Right hindlimb (tissue), 1 donor: ENCODE measurements around the gene PHC2.
"Not testable (repeated sequence)": the region's sequence is repeated elsewhere in the genome, so short reads cannot be mapped to it uniquely, and the experiment has no call there.

Experiments used
- DNase-seq: peaks from one replicate; pipeline ENCODE4 v3.0.0-alpha.2; 2018

The PHC2 gene

GRCh38 chr1:33327587-33328325, 103.1 kb downstream of the PHC2 start:
- DNase-seq: no peak

- no peak for DNase-seq
Measured at GRCh38 chr1:33326785-33327184, 104.1 kb downstream of the PHC2 start.

GRCh38 chr1:33324677-33325575, 106.0 kb downstream of the PHC2 start:
- DNase-seq: no peak

DNA sequence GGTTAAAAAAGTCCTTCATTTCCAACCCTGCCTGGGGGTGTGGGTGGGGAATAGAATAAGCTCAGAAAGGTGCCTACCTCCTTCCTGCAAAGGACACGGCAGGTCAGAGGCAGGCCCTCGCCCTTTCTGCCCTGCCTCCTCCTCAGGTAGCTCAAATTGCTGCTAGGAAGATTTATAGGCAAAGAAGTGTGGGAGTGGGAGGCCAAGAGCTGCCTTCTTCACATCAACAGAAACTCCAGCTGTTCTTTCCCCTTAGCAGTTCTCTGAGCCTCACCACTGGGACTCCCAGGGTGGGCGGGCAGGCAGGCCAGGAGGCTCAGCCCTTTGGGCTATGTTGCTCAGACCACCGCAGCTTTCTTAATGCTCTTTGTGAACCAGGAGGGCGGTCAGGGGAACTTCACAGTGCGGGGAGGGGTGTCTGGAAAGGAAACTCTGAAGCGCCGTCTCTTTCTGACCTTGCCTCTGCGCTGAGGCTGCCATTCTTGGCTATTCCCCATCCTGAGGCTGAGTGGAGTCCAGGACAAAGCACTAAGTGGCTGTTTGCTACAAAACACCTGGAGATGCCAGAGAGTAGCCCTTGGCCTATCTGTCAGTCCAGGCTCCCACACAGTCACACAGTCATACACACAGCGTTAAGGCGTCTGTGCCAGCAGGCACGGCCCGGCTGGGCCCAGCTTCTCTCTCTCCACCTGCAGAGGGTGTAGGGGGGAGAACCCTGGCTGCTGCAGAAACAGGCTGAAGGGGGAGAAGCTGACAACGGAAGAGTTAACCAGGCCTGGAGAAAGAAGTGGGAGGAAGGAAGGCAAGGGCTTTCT, 107.0 kb downstream of the PHC2 start:
- no peak for DNase-seq

DNA sequence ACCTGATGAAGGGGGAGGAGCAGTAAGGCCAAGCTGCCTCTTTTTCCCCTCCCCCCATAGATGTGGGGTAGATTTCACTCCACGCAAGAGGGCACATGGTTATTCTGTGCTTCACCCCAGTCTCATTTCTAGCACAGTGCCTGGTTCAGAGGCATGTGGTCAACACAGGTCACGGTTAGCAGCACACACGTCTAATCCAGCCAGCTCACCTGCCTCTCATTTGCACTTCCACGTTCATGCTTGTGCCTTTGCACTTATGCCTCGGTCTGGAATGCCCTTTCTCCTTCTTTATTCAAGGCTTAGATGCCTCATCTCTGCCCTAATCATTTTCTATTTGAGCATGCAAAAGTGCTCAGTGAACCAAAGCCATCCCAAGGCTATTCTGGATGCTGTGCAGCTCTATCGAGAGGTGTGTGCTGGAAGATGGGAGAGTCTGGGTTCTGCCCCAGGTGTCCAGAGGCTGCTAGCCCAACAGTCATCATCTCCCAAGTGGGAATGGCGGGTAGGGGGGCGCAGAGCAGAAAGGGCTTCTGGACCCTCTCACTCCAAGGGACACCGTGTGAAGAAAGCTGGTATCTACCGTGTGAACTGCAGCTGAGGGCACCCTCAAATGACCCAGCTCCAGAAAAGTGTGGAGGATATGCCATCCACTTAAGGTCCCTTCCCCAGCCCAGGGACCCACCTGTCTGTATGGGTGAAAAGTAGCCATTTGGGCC, 107.9 kb downstream of the PHC2 start:
- no peak for DNase-seq

DNA sequence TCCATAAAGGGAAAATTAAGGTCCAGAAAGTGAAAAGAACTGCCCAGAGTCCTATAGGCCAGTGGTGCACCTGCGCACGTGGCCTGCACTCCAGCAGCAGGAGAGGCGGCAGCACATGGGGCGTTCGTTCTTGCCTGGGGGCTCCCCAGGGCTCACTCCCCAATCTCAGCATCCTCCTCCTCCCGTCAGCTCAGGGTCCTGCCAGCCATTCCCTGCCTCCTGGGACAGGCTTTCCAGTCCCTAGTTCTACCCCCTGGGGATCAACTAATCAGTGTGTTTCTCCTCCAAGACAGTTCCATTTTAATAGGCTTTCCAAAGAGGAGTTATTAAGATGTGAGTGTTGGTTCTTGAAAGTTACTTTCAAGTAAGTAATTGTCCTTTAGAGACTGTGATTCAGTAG, 108.8 kb downstream of the PHC2 start:
- no peak for DNase-seq

GRCh38 chr1:33321178-33321577, 109.7 kb downstream of the PHC2 start:
- DNase-seq: no peak

DNA sequence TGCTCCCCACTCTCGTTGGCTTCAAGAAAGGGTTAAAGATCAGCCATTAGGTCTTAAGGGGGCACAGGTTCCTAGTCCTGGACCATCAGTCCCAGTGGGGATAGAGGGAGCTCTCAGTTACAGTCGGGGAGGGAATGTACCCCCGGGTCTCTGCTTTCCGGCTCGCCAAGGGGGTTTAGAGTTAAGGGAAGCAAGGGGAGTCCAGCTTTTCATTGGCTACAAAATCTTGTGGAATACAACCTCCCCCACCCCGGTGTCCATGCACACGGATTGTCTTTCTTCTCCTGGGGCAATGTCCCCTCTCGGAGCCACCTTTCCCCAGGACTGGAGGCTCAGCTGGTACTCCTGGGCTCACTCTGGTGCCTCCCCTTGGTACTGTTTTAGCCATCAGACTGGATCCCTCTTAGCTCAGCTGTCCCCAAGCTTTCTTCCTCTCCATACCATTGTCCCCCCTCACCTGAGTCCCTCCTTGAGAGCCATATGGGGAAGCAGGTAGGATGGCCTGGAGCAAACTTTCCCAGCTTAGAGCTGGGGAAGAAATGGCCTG, 110.2 kb downstream of the PHC2 start, which contains the start of gene A3GALT2:
A3GALT2 (minus strand) TSS at position 480 of the 547 bp plus-strand sequence; CDS start at position 480, 0 bp downstream.
- DNase-seq: no peak

DNA sequence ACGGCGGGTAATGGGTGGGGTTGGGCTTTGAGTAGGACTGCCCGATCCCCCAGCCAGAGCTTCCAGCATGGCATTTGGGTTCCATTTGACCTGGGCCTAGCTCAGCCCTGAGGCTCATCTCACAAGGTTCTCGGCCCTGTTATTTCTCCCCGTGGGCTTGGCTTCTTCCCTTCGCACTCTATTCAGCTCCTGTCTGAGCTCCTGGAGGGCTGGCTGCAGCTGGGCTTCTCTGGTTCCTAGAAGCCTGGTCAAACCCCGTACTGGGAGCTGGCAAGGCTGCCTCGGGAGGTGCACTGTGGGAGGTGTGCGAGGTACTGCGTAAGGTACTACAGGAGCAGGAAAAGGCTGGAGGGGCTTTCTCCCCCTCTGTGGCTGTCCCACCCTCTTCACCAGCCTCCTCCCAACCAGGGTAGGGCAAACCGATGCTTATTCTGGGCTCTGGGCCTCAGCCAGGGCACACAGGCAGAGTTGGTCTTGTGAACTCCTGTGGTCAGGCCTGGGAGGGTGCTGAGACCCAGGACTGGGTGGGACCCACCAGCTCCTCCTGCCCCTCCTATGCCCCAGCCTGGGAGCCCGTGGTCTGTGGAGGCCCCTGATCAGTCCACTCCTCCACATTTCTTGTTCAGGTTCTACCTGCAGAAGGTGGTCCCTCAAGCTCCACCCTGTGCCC, 110.8 kb downstream of the PHC2 start:
- no peak for DNase-seq

DNA sequence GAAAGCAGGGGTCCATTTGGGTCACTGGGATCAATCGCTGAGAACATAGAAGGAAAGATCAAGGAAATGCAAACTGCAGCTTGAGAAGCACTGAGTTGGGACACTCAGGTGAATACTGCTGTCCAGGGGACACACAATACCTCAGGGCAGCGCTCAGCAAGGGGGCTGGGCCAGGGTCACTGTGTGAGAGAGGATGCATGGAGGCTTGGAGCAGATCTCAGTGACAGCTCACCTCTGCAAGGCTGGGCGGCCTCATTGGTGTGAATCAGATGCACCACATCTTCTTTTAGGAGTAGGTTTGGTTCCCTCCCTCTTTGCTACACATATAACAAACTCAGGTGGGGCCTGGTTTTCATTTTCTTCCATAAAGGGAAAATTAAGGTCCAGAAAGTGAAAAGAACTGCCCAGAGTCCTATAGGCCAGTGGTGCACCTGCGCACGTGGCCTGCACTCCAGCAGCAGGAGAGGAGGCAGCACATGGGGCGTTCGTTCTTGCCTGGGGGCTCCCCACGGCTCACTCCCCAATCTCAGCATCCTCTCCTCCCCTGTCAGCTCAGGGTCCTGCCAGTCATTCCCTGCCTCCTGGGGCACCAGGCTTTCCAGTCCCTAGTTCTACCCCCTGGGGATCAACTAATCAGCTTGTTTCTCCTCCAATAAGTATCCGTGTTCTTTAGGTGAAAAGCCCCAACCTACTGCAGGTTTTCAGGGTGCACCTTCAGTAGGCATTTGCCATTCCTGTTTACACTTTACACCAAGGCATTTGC, 111.5 kb downstream of the PHC2 start:
- no peak for DNase-seq

- DNase-seq: no peak
Measured at GRCh38 chr1:33317946-33318345, 112.9 kb downstream of the PHC2 start.

- DNase-seq: no peak
Measured at GRCh38 chr1:33317354-33317753, 113.5 kb downstream of the PHC2 start.

DNA sequence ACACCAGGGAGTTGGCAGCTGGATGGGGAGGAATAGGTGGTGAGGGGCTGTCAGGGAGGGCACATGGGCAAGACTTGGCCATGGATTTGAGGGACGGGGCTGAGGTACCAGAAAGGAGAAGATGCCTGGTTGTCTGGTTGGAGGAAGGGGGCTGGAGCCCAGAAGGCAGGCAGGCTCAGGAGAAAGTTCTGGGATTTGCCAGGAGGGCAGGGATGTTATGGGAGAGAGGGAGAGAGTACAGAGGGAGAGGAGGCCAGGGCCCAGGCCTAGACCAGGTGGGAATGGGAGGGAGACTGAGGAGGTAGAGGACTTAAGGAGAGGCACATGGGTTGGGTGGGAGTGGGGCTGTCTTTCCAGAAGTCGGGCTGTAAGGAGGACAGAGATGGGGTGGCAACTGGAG, 114.3 kb downstream of the PHC2 start:
- DNase-seq: no peak

DNA sequence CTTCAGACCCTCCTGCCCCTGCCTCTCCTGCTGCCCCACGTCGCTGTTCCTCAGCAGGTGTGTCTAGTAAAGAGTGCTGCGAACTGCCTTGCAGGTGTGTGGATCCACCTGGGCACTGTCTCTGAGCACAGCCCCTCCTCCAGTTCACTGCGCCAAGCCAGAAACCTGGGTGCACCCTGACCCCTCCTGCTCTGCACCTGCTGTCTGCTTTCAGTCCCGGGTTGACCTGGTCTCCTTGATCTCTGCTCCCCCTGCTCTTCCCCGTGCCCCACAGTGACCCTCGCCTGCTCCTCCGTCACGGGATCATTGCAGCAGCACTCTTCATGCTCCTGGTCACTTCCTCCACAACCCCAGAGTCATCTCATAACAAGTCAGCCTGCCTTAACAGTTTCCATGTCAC, 116.5 kb downstream of the PHC2 start:
- no peak for DNase-seq

DNA sequence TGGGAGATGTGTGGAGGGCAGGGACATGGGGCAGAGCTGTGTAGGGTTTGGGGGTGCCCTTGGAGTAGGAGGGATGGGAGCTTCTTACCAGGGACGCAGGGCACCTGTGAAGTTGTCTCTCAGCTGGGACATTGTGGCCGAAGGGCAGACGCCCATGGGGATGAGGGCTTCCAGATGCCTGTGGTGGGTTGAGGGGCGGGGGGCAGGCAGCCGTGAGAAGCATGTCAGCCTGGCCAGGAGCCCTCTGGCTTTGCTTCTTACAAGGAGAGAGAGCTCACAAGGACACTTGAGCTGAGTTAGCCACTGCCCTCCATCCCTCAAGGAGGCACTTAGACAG, 118.5 kb downstream of the PHC2 start:
- no peak for DNase-seq

DNA sequence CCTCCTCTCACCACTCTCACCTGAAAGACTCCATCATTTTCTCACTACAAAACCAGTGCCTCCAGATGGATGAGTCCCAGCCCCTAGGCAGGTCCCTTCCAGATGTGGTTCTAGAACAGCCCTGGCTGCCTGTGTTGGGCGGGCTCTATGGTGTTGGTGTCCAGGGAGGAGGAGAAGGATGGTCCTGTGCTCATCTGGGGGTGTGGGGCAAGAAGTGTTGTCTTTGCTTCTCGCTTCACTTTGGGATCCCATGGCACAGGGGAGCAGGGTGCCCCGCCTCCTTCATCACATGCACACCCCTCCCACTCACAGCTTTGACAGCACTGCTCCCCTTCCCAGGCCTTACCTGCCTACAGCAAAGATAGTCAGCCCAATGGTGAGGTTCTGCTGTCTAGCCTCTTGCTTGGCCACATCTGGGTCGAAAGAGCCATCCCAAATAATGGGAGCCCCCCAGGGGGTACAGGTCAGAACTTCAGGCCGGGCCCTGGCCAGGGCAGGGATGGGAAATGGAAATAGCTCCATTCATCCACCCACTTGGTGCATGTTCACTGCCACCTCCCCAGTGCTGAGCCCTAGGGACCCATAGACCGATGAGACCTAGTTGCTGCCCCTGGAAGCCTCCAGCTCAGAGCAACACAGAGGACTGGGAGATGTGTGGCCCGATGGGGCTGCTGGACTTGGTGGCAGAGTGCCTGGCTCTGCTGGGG, 119.0 kb downstream of the PHC2 start:
- no peak for DNase-seq

- DNase-seq: no peak
Measured at GRCh38 chr1:33310702-33311101, 120.2 kb downstream of the PHC2 start.

GRCh38 chr1:33309351-33309750, 121.5 kb downstream of the PHC2 start:
- DNase-seq: not testable (repeated sequence)

DNA sequence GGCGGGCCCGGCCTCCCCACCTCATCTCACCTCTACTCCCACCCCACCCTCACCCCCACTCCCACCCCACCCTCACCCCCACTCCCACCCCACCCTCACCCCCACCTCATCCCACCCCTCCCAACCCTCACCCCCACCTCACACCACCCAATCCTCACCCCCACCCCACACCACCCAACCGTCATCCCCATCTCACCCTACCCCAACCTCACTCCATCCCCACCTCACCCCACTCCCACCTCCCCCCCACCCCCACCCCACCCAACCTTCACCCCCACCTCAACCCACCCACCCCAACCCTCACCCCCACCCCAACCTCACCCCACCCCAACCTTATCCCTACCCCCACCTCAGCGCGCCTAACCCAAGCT, 123.4 kb downstream of the PHC2 start:
- DNase-seq: no peak
